ENCODE data around the gene TMED10. TPM values are rescaled to one million over a fixed set of nuclear protein-coding genes. Genes with fewer than 3 reads are reported as not detected.

Gene TMED10
- total RNA-seq, 4 donors from 2014 or later, result 289 to 559 (median 388) TPM

- no peaks in the 10 kb centered on the region for H3K27me3 ChIP-seq
- intact Hi-C loops (cut with DNase I), result no loop called here
- H3K27ac ChIP-seq, result no peak overlapping the region
- TF ChIP-seq, protein P1, sequence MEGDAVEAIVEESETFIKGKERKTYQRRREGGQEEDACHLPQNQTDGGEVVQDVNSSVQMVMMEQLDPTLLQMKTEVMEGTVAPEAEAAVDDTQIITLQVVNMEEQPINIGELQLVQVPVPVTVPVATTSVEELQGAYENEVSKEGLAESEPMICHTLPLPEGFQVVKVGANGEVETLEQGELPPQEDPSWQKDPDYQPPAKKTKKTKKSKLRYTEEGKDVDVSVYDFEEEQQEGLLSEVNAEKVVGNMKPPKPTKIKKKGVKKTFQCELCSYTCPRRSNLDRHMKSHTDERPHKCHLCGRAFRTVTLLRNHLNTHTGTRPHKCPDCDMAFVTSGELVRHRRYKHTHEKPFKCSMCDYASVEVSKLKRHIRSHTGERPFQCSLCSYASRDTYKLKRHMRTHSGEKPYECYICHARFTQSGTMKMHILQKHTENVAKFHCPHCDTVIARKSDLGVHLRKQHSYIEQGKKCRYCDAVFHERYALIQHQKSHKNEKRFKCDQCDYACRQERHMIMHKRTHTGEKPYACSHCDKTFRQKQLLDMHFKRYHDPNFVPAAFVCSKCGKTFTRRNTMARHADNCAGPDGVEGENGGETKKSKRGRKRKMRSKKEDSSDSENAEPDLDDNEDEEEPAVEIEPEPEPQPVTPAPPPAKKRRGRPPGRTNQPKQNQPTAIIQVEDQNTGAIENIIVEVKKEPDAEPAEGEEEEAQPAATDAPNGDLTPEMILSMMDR (IDR thresholded peaks at IDR 0.05), result no peak
- TF ChIP-seq POLR2A (IDR thresholded peaks at IDR 0.05), result no peak
- 91 to 95% methylated on average over 7 of the region's 7 CpGs for WGBS, 2 donors
- H3K36me3 ChIP-seq, result no peaks in the 10 kb centered on the region
- H3K4me1 ChIP-seq, result peaks cover 16 to 26% of the 10 kb centered on the region in 2 donors
- H3K4me3 ChIP-seq (replicated peaks in 1 of 3), result no peak overlapping the region
- no peaks in the 10 kb centered on the region for H3K9me3 ChIP-seq
- DNase-seq, result no peak
These were observed 12.3 kb upstream of the TMED10 start for GRCh38 chr14:75188520-75189268.

GRCh38 chr14:75188086-75188485, 11.7 kb upstream of the TMED10 start:
- Histone ChIP-seq H3K36me3 (no peaks in the 10 kb centered on the region), H3K27ac (no peak overlapping the region), H3K4me3 (replicated peaks in 1 of 3) (no peak overlapping the region), H3K4me1 (peaks cover 22 to 32% of the 10 kb centered on the region in 2 donors), H3K9me3 (no peaks in the 10 kb centered on the region), H3K27me3 (no peaks in the 10 kb centered on the region)
- intact Hi-C loops (cut with DNase I), result no loop called here
- WGBS, 2 donors, result 91 to 97% methylated on average over 4 of the region's 4 CpGs
- TF ChIP-seq POLR2A (IDR thresholded peaks at IDR 0.05), result no peak
- TF ChIP-seq, protein P1 (IDR thresholded peaks at IDR 0.05), result no peak
- no peak for DNase-seq

- TF ChIP-seq, protein P1 (IDR thresholded peaks at IDR 0.05), result no peak
- TF ChIP-seq POLR2A (IDR thresholded peaks at IDR 0.05), result no peak
- no peaks in the 10 kb centered on the region for H3K27me3 ChIP-seq
- H3K27ac ChIP-seq, result no peak overlapping the region
- intact Hi-C loops (cut with DNase I), result no loop called here
- H3K9me3 ChIP-seq, result no peaks in the 10 kb centered on the region
- 89% methylated on average over 2 of the region's 2 CpGs for WGBS, 2 donors
- H3K36me3 ChIP-seq, result no peaks in the 10 kb centered on the region
- no peak overlapping the region for H3K4me3 ChIP-seq (replicated peaks in 1 of 3)
- H3K4me1 ChIP-seq, result peaks cover 31 to 44% of the 10 kb centered on the region in 2 donors
- no peak for DNase-seq
These were observed 10.5 kb upstream of the TMED10 start for GRCh38 chr14:75186953-75187352.

DNA sequence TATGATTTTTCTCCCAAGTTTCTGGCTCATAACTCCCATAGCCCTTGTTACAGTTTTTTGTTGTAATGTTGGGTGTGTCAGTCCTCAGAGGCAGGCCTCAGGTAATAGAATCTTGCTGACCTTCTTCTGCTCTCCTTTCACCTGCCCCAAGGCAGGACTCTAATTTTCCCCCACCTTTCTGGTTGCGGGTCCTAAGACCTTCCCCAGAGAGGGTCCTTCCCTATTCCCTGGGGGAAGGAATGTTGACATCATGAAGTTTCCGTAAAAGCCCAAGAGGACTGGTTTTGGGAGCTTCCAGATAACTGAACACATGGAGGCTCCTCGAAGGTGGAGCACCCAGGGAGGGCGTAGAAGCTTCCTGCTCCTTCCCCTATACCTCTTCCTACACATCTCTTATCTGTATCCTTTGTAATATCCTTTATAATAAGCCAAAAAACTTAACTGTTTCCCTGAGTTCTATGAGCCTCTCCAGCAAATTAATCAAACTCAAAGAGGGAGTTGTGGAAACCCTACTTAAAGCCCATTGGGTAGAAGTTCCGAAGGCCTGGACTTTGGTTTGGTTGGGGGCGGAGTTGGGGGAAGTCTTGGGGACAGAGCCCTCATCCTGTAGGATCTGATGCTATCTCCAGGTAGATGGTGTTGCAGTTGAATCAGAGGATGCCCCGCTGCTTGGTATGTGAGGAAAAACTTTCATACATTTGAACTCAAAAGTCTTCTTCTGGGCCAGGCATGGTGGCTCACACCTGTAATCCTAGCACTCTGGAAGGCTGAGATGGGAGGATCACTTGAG, 9.0 kb upstream of the TMED10 start:
- TF ChIP-seq, protein P1 (IDR thresholded peaks at IDR 0.05), result no peak
- TF ChIP-seq POLR2A (IDR thresholded peaks at IDR 0.05), result no peak
- H3K27me3 ChIP-seq, result no peaks in the 10 kb centered on the region
- WGBS, 2 donors, result 87 to 94% methylated on average over 7 of the region's 7 CpGs
- H3K4me3 ChIP-seq (replicated peaks in 1 of 3), result no peak overlapping the region
- no peaks in the 10 kb centered on the region for H3K36me3 ChIP-seq
- H3K27ac ChIP-seq, result peak overlapping the region in 1 of 3 donors; percentile 36
- DNase-seq, result no peak
- no peaks in the 10 kb centered on the region for H3K9me3 ChIP-seq
- peaks cover 40 to 45% of the 10 kb centered on the region in 2 donors for H3K4me1 ChIP-seq
- intact Hi-C loops (cut with DNase I), result no loop called here

DNA sequence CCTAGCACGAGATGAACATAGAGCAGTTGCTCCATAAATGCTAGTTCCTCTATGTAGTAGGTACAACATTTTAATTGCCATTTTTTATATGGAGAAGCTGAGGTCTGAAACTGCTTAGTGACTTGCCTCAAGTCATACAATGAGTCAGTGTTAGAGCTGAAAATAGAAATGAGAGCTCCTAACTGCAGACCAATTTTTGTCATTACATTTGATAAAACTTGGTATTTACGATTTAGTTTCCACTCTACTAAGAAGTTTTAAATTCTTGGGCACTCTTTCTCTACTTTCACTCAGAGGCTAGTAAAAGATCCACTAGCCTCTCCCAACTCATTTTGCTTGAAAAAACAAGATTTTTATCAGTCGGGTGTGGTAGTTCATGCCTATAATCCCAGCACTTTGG, 8.1 kb upstream of the TMED10 start:
- Histone ChIP-seq H3K36me3 (no peaks in the 10 kb centered on the region), H3K27ac (peak overlapping the region; percentile 81 to 90 (median 82)), H3K9me3 (no peaks in the 10 kb centered on the region), H3K4me3 (replicated peaks in 1 of 3) (no peak overlapping the region), H3K27me3 (no peaks in the 10 kb centered on the region), H3K4me1 (peaks cover 39 to 41% of the 10 kb centered on the region in 2 donors)
- 57 to 76% methylated on average over 3 of the region's 3 CpGs for WGBS, 2 donors
- TF ChIP-seq POLR2A (IDR thresholded peaks at IDR 0.05), result no peak
- TF ChIP-seq, protein P1 (IDR thresholded peaks at IDR 0.05), result no peak
- no peak for DNase-seq
- intact Hi-C loops (cut with DNase I), result no loop called here
